HCT116 (cell line): ENCODE measurements around the gene PLCB1. TPM values are rescaled to one million over a fixed set of nuclear protein-coding genes. Genes with fewer than 3 reads are reported as not detected.

ENCODE experiments used
- ATAC-seq: fragments of 200-7000 bp; cut with Tn5 transposase; 2 replicates; pipeline ENCODE4 v1.9.1; 2020; ENCODE audit warnings: mild to moderate bottlenecking, moderate library complexity
- BruUV-seq: library from RNA; stranded (reverse); fragments of 400-500 nt; replicated peaks from 2 replicates; lab custom pipeline; 2021; lab: Mats Ljungman, UMichigan
- CTCF ChIA-PET: fragments of 300-600 bp; sonication (Branson Sonifier 250); formaldehyde crosslinking; loops from one replicate; lab custom pipeline; 2021; ENCODE audit warnings: antibody characterized with exemption; lab: Charles Lee
- POLR2A ChIA-PET: fragments of 300-600, 350-600 bp; sonication (Branson Sonifier 250); formaldehyde crosslinking; loops from one replicate; lab custom pipeline; 2021; ENCODE audit warnings: antibody characterized with exemption; lab: Charles Lee
- RAD21 ChIA-PET, 2 experiments: fragments of 300-600 bp; sonication (Branson Sonifier 250); formaldehyde crosslinking; loops; one replicate each; lab custom pipeline; 2023; ENCODE audit warnings: low total read pairs in 2 of 2; ENCODE audit not compliant: uncharacterized antibody in 2 of 2, unreplicated experiment in 2 of 2, low non-redundant PET in 1 of 2; lab: Charles Lee
- DNase-seq: peaks from one replicate; pipeline ENCODE4 v3.0.0-alpha.2; 2010; ENCODE audit warnings: low read depth, low spot score
- H2AFZ ChIP-seq: fragments of 200-600 bp; shearing (Covaris generic), sonication (generic); 2 replicates; pipeline ENCODE4 v1.6.1; 2017; ENCODE audit warnings: low read depth, mixed run types, mixed read lengths, antibody characterized with exemption, low read length; ENCODE audit not compliant: poor library complexity, severe bottlenecking
- H3K27ac ChIP-seq: 2 replicates; pipeline ENCODE4 v1.5.1; 2012; ENCODE audit warnings: low read depth, low read length
- H3K27me3 ChIP-seq: fragments of 200-600 bp; sonication (generic); 2 replicates; pipeline ENCODE4 v1.6.1; 2016; ENCODE audit warnings: mixed run types, low read length, mixed read lengths; ENCODE audit not compliant: insufficient read depth
- H3K36me3 ChIP-seq, 2 experiments: fragments of 200-500 bp in 1 of 2; fragments of 200-600 bp in 1 of 2; sonication (Bioruptor generic) in 1 of 2; sonication (generic) in 1 of 2; 2 replicates each; pipeline versions ENCODE4 v1.5.1 to v1.6.1; 2014 to 2016; ENCODE audit warnings: low read length in 2 of 2, inconsistent platforms in 1 of 2, mixed read lengths in 1 of 2, mixed run types in 1 of 2; ENCODE audit not compliant: insufficient read depth in 2 of 2, control insufficient read depth in 1 of 2
- H3K4me1 ChIP-seq, 2 experiments: fragments of 200-600 bp in 1 of 2; sonication (generic) in 1 of 2; 2 replicates each; pipeline versions ENCODE4 v1.5.1 to v1.6.1; 2012 to 2017; ENCODE audit warnings: low read length in 2 of 2, inconsistent platforms in 1 of 2, mild to moderate bottlenecking in 1 of 2, mixed read lengths in 1 of 2, mixed run types in 1 of 2, moderate library complexity in 1 of 2; ENCODE audit not compliant: insufficient read depth in 2 of 2, control insufficient read depth in 1 of 2
- H3K4me2 ChIP-seq: fragments of 200-600 bp; sonication (generic); 2 replicates; pipeline ENCODE4 v1.6.1; 2017; ENCODE audit warnings: mixed run types, low read length, mixed read lengths
- H3K4me3 ChIP-seq, 2 experiments: fragments of 200-600 bp in 1 of 2; sonication (generic) in 1 of 2; replicated peaks in 1 of 2; 2 replicates each; pipeline ENCODE4 v1.5.1; 2011 to 2016; ENCODE audit warnings: low read length in 2 of 2, control low read depth in 1 of 2, low read depth in 1 of 2, mild to moderate bottlenecking in 1 of 2, mixed read lengths in 1 of 2, mixed run types in 1 of 2
- H3K79me2 ChIP-seq: fragments of 200-600 bp; sonication (generic); 2 replicates; pipeline ENCODE4 v1.6.1; 2017; ENCODE audit warnings: mild to moderate bottlenecking, mixed run types, low read length, moderate library complexity, mixed read lengths; ENCODE audit not compliant: insufficient read depth
- H3K9ac ChIP-seq: fragments of 200-600 bp; sonication (generic); 2 replicates; pipeline ENCODE4 v1.6.1; 2016; ENCODE audit warnings: low read length, mixed read lengths
- H3K9me2 ChIP-seq: fragments of 200-600 bp; sonication (generic), shearing (Covaris generic); 2 replicates; pipeline ENCODE4 v1.6.1; 2017; ENCODE audit warnings: mixed run types, mild to moderate bottlenecking, moderate library complexity; ENCODE audit not compliant: insufficient read depth
- H3K9me3 ChIP-seq, 2 experiments: fragments of 200-500 bp in 1 of 2; fragments of 200-600 bp in 1 of 2; sonication (Bioruptor generic) in 1 of 2; sonication (generic) in 1 of 2; 2 replicates each; pipeline ENCODE4 v1.6.1; 2014 to 2017; ENCODE audit warnings: low read length in 2 of 2, mixed read lengths in 2 of 2, inconsistent platforms in 1 of 2, low read depth in 1 of 2, mild to moderate bottlenecking in 1 of 2, mixed run types in 1 of 2, moderate library complexity in 1 of 2; ENCODE audit not compliant: control insufficient read depth in 1 of 2, insufficient read depth in 1 of 2
- H4K20me1 ChIP-seq: fragments of 200-600 bp; sonication (generic), shearing (Covaris generic); 2 replicates; pipeline ENCODE4 v1.6.1; 2017; ENCODE audit warnings: mixed run types, mild to moderate bottlenecking, moderate library complexity; ENCODE audit not compliant: insufficient read depth
- CEBPB ChIP-seq: IDR thresholded peaks from 2 replicates; pipeline ENCODE4 v1.6.1; 2012; ENCODE audit warnings: low read depth
- CTCF ChIP-seq, 3 experiments: fragments of 200-600 bp in 1 of 3; sonication (generic) in 1 of 3; IDR thresholded peaks in 2 of 3; conservative IDR thresholded peaks in 1 of 3; 2 replicates each; pipeline ENCODE4 v1.5.1; 2012 to 2017; ENCODE audit warnings: low read depth in 2 of 3, low read length in 2 of 3, antibody characterized with exemption in 1 of 3, borderline replicate concordance in 1 of 3, control low read depth in 1 of 3, mild to moderate bottlenecking in 1 of 3, mixed read lengths in 1 of 3, mixed run types in 1 of 3, moderate library complexity in 1 of 3; ENCODE audit not compliant: insufficient read depth in 1 of 3
- EGR1 ChIP-seq: IDR thresholded peaks from 2 replicates; pipeline ENCODE4 v1.6.1; 2012; ENCODE audit warnings: low read depth
- EZH2 ChIP-seq: fragments of 200-600 bp; sonication (generic); IDR thresholded peaks from 2 replicates; pipeline ENCODE4 v1.6.1; 2017; ENCODE audit warnings: antibody characterized with exemption, mixed run types
- EZH2phosphoT487 ChIP-seq: fragments of 200-600 bp; IDR thresholded peaks from 2 replicates; pipeline ENCODE4 v1.6.1; 2018; ENCODE audit warnings: antibody characterized with exemption, borderline replicate concordance
- MAX ChIP-seq: IDR thresholded peaks from 2 replicates; pipeline ENCODE4 v1.6.1; 2012
- POLR2A ChIP-seq: IDR thresholded peaks from 2 replicates; pipeline ENCODE4 v1.7.0; 2011; ENCODE audit warnings: borderline replicate concordance; ENCODE audit not compliant: insufficient read depth, insufficient read length; ENCODE audit errors: extremely low read depth
- POLR2AphosphoS5 ChIP-seq: IDR thresholded peaks from 2 replicates; pipeline ENCODE4 v1.6.1; 2011; ENCODE audit warnings: mild to moderate bottlenecking, low read depth, low read length, moderate library complexity
- RAD21 ChIP-seq: IDR thresholded peaks from 2 replicates; pipeline ENCODE4 v1.6.1; 2012; ENCODE audit warnings: low read depth, mild to moderate bottlenecking
- REST ChIP-seq: IDR thresholded peaks from 2 replicates; pipeline ENCODE4 v1.6.1; 2012; ENCODE audit warnings: low read depth
- SIN3A ChIP-seq: IDR thresholded peaks from 2 replicates; pipeline ENCODE4 v1.6.1; 2012; ENCODE audit warnings: low read depth
- SP1 ChIP-seq: IDR thresholded peaks from 2 replicates; pipeline ENCODE4 v1.6.1; 2012; ENCODE audit warnings: low read depth
- SRF ChIP-seq: IDR thresholded peaks from 2 replicates; pipeline ENCODE4 v1.6.1; 2012; ENCODE audit warnings: low read depth
- TCF7L2 ChIP-seq: IDR thresholded peaks from 2 replicates; pipeline ENCODE4 v1.7.0; 2011; ENCODE audit warnings: borderline replicate concordance, inconsistent platforms; ENCODE audit not compliant: insufficient read depth, insufficient read length; ENCODE audit errors: extremely low read depth
- YY1 ChIP-seq: IDR thresholded peaks from 2 replicates; pipeline ENCODE4 v1.6.1; 2011; ENCODE audit warnings: low read length, low read depth, moderate library complexity, mild to moderate bottlenecking; ENCODE audit not compliant: insufficient replicate concordance; ENCODE audit errors: extremely low read depth
- ZFX ChIP-seq: fragments of 450-650 bp; IDR thresholded peaks from 2 replicates; pipeline ENCODE4 v1.6.1; 2017
- intact Hi-C: fragments of 100-400 bp; cut with micrococcal nuclease; formaldehyde crosslinking; loops from 2 replicates; pipeline ENCODE4 v1.10.0; 2022
- total RNA-seq: library from RNA; stranded (reverse); gene quantifications from one replicate; pipeline ENCODE4 v1.2.1, GENCODE V29; 2021; ENCODE audit not compliant: unreplicated experiment
- TF ChIP-seq, protein P1 (sequence below): IDR thresholded peaks from 2 replicates; pipeline ENCODE4 v1.6.1; 2012

Gene PLCB1
- total RNA-seq, 1 experiment from 2014 or later: 15.8 TPM

GRCh38 chr20:8255945-8256632 lies 124.0 kb downstream of the PLCB1 start:
- ATAC-seq: no peak
- intact Hi-C loops: no loop called here
- H3K9me2 ChIP-seq: no peaks in the 10 kb centered on the region
- TF ChIP-seq SRF (no peak), TCF7L2 (no peak), MAX (no peak), SIN3A (no peak), CEBPB (no peak), EGR1 (no peak), SP1 (no peak), YY1 (no peak), POLR2A (no peak), EZH2phosphoT487 (no peak), EZH2 (no peak), POLR2AphosphoS5 (no peak), ZFX (no peak), REST (no peak), RAD21 (no peak), CTCF (IDR thresholded peaks at IDR 0.05 in 2 of 3, conservative IDR thresholded peaks at IDR 0.05 in 1 of 3; ENCODE audit: borderline replicate concordance in 1 of 3, insufficient read depth in 1 of 3, low read depth in 2 of 3, low read length in 2 of 3) (no peak)
- TF ChIP-seq, protein P1, sequence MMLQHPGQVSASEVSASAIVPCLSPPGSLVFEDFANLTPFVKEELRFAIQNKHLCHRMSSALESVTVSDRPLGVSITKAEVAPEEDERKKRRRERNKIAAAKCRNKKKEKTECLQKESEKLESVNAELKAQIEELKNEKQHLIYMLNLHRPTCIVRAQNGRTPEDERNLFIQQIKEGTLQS: no peak
- no peak for DNase-seq
- H3K4me1 ChIP-seq: no peaks in the 10 kb centered on the region
- no peak overlapping the region for H3K9ac ChIP-seq
- no peaks in the 10 kb centered on the region for H3K27me3 ChIP-seq
- BruUV-seq: no TSS peak
- POLR2A ChIA-PET: no interaction called here
- H3K9me3 ChIP-seq: no peaks in the 10 kb centered on the region
- no peaks in the 10 kb centered on the region for H3K79me2 ChIP-seq
- RAD21 ChIA-PET: no interaction called here
- CTCF ChIA-PET: no interaction called here
- H4K20me1 ChIP-seq: no peaks in the 10 kb centered on the region
- no peak overlapping the region for H3K4me2 ChIP-seq
- H3K4me3 ChIP-seq: no peak overlapping the region
- no peak overlapping the region for H3K27ac ChIP-seq
- H3K36me3 ChIP-seq: no peaks in the 10 kb centered on the region
- no peak overlapping the region for H2AFZ ChIP-seq
